ENCODE measurements around the gene ZCCHC7. TPM values are rescaled to one million over a fixed set of nuclear protein-coding genes. Genes with fewer than 3 reads are reported as not detected.

ZCCHC7 gene
- total and polyA plus RNA-seq, 2 of the 8 experiments (the other 6 are each of a cell fraction or from before 2014, with no cell fraction given) = 12.2 to 27.5 TPM

- Histone ChIP-seq H2BK20ac (ENCODE audit: low read length) (no peak overlapping the region), H3K27me3 (replicated peaks in 1 of 4; ENCODE audit: control insufficient read depth in 3 of 4, extremely low read depth in 1 of 4, insufficient read depth in 3 of 4, low read length in 3 of 4) (no peaks in the 10 kb centered on the region), H3K9ac (replicated peaks in 1 of 4; ENCODE audit: extremely low read depth in 1 of 4, low read depth in 3 of 4, low read length in 3 of 4) (no peak overlapping the region), H3K23ac (ENCODE audit: insufficient read length) (no peak overlapping the region), H3K4me3 (ENCODE audit: extremely low read depth in 1 of 4, insufficient read depth in 2 of 4, low read depth in 3 of 4, low read length in 4 of 4) (no peak overlapping the region), H4K20me1 (replicated peaks in 1 of 2; ENCODE audit: control insufficient read depth in 1 of 2, insufficient read depth in 2 of 2, low read length in 2 of 2) (no peaks in the 10 kb centered on the region), H4K8ac (ENCODE audit: extremely low read depth, insufficient read depth, low read length) (no peak overlapping the region), H3K18ac (ENCODE audit: extremely low read depth, low read length) (no peak overlapping the region), H3K79me1 (ENCODE audit: low read depth, low read length) (no peaks in the 10 kb centered on the region), H3K36me3 (ENCODE audit: control insufficient read depth in 2 of 4, insufficient read depth in 4 of 4, low read length in 3 of 4) (no peaks in the 10 kb centered on the region), H2BK12ac (ENCODE audit: low read depth, low read length) (no peak overlapping the region), H3K79me2 (ENCODE audit: control insufficient read depth in 1 of 2, insufficient read depth in 2 of 2, low read length in 2 of 2) (no peaks in the 10 kb centered on the region), H4K91ac (replicated peaks; ENCODE audit: insufficient read length, low read length) (no peak overlapping the region), H2BK120ac (replicated peaks; ENCODE audit: low read depth, low read length) (no peak overlapping the region), H3K4me2 (ENCODE audit: insufficient read depth in 1 of 2, low read depth in 2 of 2, low read length in 2 of 2) (no peak overlapping the region), H2AFZ (ENCODE audit: low read length) (no peak overlapping the region), H3K14ac (ENCODE audit: insufficient read length) (no peak overlapping the region), H4K5ac (ENCODE audit: insufficient read length, low read depth, low read length) (no peak overlapping the region), H3K56ac (replicated peaks; ENCODE audit: insufficient read length, low read depth, low read length) (no peak overlapping the region), H3K4me1 (replicated peaks in 1 of 4; ENCODE audit: control insufficient read depth in 3 of 4, insufficient read depth in 4 of 4, low read length in 3 of 4) (no peaks in the 10 kb centered on the region; a peak in 1 of 7 replicates), H2BK5ac (ENCODE audit: low read depth, low read length) (no peak overlapping the region), H3K4ac (replicated peaks; ENCODE audit: insufficient read length, low read depth, low read length) (no peak overlapping the region), H2BK15ac (ENCODE audit: low read length) (no peak overlapping the region), H2AK5ac (ENCODE audit: low read depth, low read length) (no peak overlapping the region), H3K9me3 (ENCODE audit: insufficient read depth in 2 of 2, low read depth in 1 of 2, low read length in 1 of 2) (no peaks in the 10 kb centered on the region), H3K27ac (ENCODE audit: low read depth, low read length) (no peak overlapping the region), H3K23me2 (ENCODE audit: low read depth, low read length) (no peaks in the 10 kb centered on the region)
- DNase-seq (ENCODE audit: low read depth in 1 of 2, low spot score in 2 of 2) = peak; percentile 31 to 70
- peak; percentile 90 for FAIRE-seq
- no peak for TF ChIP-seq RFX5 (IDR thresholded peaks at IDR 0.05; ENCODE audit: borderline replicate concordance, low read depth, low read length)
- TF ChIP-seq CEBPB (IDR thresholded peaks at IDR 0.05; ENCODE audit: low read depth, low read length) = no peak
- TF ChIP-seq, protein P1, sequence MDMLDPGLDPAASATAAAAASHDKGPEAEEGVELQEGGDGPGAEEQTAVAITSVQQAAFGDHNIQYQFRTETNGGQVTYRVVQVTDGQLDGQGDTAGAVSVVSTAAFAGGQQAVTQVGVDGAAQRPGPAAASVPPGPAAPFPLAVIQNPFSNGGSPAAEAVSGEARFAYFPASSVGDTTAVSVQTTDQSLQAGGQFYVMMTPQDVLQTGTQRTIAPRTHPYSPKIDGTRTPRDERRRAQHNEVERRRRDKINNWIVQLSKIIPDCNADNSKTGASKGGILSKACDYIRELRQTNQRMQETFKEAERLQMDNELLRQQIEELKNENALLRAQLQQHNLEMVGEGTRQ (IDR thresholded peaks at IDR 0.05; ENCODE audit: low read length) = no peak
- TF ChIP-seq ASH2L (IDR thresholded peaks at IDR 0.05; ENCODE audit: low read length) = no peak
- no peak for TF ChIP-seq EGR1 (IDR thresholded peaks at IDR 0.05; ENCODE audit: borderline replicate concordance, low read depth, low read length)
- TF ChIP-seq RAD21 (IDR thresholded peaks at IDR 0.05 in 1 of 2, conservative IDR thresholded peaks at IDR 0.05 in 1 of 2; ENCODE audit: low read depth in 2 of 2, low read length in 2 of 2) = peak; percentile 66 to 73
- no peak for TF ChIP-seq SIX5 (IDR thresholded peaks at IDR 0.05; ENCODE audit: low read depth, low read length)
- TF ChIP-seq, protein P2, sequence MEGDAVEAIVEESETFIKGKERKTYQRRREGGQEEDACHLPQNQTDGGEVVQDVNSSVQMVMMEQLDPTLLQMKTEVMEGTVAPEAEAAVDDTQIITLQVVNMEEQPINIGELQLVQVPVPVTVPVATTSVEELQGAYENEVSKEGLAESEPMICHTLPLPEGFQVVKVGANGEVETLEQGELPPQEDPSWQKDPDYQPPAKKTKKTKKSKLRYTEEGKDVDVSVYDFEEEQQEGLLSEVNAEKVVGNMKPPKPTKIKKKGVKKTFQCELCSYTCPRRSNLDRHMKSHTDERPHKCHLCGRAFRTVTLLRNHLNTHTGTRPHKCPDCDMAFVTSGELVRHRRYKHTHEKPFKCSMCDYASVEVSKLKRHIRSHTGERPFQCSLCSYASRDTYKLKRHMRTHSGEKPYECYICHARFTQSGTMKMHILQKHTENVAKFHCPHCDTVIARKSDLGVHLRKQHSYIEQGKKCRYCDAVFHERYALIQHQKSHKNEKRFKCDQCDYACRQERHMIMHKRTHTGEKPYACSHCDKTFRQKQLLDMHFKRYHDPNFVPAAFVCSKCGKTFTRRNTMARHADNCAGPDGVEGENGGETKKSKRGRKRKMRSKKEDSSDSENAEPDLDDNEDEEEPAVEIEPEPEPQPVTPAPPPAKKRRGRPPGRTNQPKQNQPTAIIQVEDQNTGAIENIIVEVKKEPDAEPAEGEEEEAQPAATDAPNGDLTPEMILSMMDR (IDR thresholded peaks at IDR 0.05; ENCODE audit: control extremely low read depth in 1 of 3, insufficient read depth in 1 of 3, low read depth in 1 of 3, low read length in 3 of 3) = peak; percentile 76 to 88 (median 79)
- no peak for TF ChIP-seq TAF1 (IDR thresholded peaks at IDR 0.05; ENCODE audit: low read depth, low read length)
- ChIA-PET CTCF (ENCODE audit: partially characterized antibody) (interaction anchor here (0.6 to 5.3 kb wide), 16 partner anchors 9 to 399 kb away, joined by 3 to 28 read pairs (median 5); partner anchors contain the start of gene GRHPR), POLR2A (ENCODE audit: partially characterized antibody) (no interaction called here)
- 37% methylated on average over 7 of the region's 7 CpGs; no CpG with 5 or more reads in 1 of the 2 experiments for WGBS, 2 experiments (ENCODE audit: extremely low coverage in 1 of 2, insufficient coverage in 1 of 2, insufficient read length in 1 of 2, insufficient replicate concordance in 2 of 2, low coverage in 1 of 2, low lambda C conversion rate in 2 of 2, missing lambda C conversion rate in 1 of 2)
Observed at GRCh38 chr9:37390759-37391158, 270.4 kb downstream of the ZCCHC7 start.
